GM12873 (cell line): Measurements from ENCODE around the gene OR51B5.

ENCODE experiments used
- TF ChIP-seq, protein P1 (sequence below): IDR thresholded peaks from 2 replicates; pipeline ENCODE4 v1.5.1; 2012; ENCODE audit warnings: low read depth, mild to moderate bottlenecking, moderate library complexity, low read length, control low read depth; ENCODE audit not compliant: insufficient read depth; ENCODE audit errors: missing control alignments

Gene OR51B5

DNA sequence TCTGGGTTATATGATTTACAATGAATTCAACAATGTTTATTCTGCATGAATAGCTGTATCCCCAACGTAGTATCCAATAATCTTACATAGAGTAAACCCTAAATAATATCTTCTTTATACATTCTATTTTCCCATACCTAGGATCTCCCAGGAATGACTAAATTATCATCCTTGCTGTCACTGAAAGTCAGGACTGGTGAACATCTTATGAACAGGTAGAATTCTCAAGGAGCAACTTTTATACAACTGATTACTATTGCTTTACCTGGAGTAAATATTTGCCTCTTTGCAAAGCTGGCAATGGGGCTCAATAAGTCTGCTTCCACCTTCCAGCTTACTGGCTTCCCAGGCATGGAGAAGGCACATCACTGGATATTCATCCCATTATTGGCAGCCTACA is 7.9 kb upstream of the OR51B5 start, which contains the start of gene OR51B6:
Gene OR51B6 (plus strand): TSS at position 301 of the 400 bp plus-strand sequence. CDS start 0 bp downstream, at position 301.
- TF ChIP-seq, protein P1, sequence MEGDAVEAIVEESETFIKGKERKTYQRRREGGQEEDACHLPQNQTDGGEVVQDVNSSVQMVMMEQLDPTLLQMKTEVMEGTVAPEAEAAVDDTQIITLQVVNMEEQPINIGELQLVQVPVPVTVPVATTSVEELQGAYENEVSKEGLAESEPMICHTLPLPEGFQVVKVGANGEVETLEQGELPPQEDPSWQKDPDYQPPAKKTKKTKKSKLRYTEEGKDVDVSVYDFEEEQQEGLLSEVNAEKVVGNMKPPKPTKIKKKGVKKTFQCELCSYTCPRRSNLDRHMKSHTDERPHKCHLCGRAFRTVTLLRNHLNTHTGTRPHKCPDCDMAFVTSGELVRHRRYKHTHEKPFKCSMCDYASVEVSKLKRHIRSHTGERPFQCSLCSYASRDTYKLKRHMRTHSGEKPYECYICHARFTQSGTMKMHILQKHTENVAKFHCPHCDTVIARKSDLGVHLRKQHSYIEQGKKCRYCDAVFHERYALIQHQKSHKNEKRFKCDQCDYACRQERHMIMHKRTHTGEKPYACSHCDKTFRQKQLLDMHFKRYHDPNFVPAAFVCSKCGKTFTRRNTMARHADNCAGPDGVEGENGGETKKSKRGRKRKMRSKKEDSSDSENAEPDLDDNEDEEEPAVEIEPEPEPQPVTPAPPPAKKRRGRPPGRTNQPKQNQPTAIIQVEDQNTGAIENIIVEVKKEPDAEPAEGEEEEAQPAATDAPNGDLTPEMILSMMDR = no peak

DNA sequence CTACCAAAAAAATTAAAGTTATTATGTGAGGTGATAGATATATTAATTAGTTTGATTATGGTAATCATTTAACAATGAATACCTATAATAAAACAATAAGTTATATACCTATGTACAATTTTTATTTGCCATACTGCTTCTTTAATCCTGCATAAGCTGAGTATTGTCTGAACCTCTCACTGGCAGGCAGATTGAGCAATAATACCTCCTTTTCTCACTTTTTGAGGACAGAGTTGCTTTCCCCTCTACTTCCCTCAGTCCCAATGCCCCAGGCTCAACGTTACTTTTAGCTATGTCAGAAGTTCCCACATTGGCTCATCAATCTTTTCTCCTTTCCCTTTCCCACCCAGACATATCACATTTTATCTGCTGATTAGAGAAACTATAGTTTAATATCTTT is 6.2 kb upstream of the OR51B5 start:
- TF ChIP-seq, protein P1 = no peak

DNA sequence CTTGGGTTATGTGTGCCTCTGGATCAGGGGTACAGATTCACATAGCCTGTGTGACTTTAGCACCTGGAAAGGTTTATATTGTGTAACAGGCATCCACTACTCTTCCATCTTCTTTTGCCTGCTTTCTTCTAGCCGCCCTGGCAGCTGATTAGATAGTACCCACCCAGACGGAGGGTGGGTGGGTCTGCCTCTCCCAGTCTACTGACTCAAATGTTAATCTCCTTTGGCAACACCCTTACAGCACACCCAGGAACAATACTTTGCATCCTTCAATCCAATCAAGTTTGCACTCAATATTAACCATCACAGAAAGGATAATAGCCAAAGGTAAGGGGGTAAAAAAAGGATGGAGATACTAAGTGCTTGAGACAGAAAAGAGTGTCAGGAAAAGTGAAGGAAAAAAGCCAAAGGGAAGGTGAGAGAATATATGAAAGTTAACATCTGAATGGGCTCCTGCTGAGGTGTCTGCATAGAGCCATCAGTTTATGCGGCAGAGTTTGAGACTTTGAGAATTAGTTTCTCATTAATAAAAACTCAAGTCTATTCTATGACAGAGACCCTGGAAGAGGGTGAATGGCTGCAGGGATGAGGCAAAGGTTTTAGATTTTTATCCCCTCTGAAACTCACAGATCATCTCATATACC is 5.3 kb upstream of the OR51B5 start:
- TF ChIP-seq, protein P1 = no peak

DNA sequence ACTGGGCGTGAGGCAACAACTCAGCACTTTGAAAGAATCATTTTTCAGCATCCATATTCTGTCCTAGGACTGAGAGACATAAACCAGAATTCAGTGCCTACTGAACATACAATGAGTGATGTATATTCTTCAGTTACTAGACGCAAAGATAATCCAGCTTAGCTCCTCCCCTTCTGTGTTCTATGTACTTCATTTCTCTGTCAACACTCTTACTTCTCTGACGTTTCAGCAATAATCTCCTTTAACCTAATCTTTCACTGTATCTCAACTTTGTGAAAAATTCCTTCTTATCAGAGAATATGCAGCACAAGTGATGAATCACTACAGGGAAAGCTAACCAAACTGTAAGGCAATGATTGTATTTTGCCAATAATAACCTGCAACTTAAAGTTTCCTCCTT is 2.5 kb upstream of the OR51B5 start:
- TF ChIP-seq, protein P1 = no peak

DNA sequence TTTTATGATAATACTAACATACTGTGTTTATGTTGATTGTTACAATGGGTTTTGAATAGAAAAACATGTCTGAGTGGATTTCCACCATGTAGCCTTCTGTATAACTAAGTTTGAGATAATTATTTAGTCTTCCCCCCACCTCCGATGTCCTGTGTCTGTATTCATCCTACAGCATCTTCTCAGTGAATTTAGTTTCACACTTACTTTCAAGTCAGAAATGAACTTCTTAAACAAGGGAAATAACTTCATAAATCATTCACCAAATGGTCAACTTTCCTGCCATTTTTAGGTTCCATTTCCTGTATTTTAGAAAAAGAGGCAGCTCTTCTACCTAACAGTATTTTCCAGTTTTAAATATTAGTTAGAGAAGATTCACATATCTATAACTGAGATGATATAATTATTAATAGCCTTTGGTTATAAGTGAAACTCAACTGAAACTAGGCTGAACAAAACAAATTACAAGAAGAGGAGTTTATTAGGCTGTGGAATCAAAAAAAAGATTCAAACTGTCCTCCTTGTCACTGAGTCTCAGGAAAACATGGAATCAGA is 3.5 kb downstream of the OR51B5 start:
- TF ChIP-seq, protein P1 = no peak

DNA sequence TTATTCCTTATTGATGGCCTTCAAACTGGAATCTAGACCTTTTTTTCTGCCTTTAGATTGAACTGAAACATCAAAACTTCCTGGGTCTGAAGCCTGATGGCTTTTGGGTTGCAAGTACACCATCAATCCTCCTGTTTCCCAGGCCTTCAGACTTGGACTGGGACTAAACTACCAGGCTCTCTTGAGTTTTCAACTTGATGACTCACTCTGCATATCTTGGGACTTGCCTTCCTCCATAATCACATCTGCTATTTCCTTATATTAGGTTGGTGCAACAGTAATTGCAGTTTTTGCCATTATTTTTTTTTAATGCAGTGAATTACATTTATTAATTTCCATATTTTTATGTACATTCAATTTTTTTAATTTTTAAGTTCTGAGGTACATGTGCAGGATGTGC is 7.0 kb downstream of the OR51B5 start:
- TF ChIP-seq, protein P1 = no peak

DNA sequence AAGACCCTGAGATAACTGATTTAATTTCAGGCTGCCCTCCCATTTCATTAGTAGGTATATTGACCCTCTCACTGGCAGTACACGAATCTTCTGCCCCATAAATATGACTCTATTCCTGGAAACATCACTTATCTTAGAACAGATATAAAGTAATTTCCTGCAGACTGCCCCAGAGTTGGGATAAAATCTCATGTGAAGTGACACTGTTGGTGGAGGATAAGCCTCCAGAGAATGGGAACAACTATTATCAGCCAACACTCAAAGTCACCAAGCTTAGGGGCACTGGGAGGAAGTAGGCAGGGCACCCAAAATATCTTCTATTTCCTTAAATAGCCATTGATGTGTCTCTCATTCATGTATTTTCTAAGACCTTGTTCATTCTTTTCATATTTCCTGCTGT is 8.2 kb downstream of the OR51B5 start:
- TF ChIP-seq, protein P1 = no peak
